Measurements from ENCODE around the gene DSCAML1. TPM values are rescaled to one million over a fixed set of nuclear protein-coding genes. Genes with fewer than 3 reads are reported as not detected.

Gene DSCAML1
- total and polyA plus RNA-seq, 10 of the 15 experiments (the other 5 are each of a cell fraction or from before 2014, with no cell fraction given) = 0.03 to 0.18 (median 0.06) TPM; not detected in 1

DNA sequence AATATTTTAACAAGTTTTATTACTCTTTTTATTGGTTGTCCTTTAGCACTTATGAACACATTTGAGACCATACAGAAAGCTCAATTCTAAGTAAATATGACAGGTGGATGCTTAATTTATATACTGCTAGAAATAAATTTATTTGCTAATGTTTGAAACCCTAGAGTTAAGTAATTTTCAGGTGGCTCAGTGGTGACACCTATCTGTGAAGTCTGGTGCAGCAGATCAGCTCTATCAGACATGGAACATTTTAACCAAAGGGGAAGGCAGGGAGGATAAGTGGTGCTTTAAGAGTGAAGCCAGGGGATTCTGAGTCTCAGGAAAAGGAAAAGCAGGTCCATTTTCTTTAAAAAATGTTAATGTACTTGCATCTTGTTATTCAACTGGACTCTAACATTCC, 175.8 kb downstream of the DSCAML1 start (continued):
- TF ChIP-seq, protein P1, sequence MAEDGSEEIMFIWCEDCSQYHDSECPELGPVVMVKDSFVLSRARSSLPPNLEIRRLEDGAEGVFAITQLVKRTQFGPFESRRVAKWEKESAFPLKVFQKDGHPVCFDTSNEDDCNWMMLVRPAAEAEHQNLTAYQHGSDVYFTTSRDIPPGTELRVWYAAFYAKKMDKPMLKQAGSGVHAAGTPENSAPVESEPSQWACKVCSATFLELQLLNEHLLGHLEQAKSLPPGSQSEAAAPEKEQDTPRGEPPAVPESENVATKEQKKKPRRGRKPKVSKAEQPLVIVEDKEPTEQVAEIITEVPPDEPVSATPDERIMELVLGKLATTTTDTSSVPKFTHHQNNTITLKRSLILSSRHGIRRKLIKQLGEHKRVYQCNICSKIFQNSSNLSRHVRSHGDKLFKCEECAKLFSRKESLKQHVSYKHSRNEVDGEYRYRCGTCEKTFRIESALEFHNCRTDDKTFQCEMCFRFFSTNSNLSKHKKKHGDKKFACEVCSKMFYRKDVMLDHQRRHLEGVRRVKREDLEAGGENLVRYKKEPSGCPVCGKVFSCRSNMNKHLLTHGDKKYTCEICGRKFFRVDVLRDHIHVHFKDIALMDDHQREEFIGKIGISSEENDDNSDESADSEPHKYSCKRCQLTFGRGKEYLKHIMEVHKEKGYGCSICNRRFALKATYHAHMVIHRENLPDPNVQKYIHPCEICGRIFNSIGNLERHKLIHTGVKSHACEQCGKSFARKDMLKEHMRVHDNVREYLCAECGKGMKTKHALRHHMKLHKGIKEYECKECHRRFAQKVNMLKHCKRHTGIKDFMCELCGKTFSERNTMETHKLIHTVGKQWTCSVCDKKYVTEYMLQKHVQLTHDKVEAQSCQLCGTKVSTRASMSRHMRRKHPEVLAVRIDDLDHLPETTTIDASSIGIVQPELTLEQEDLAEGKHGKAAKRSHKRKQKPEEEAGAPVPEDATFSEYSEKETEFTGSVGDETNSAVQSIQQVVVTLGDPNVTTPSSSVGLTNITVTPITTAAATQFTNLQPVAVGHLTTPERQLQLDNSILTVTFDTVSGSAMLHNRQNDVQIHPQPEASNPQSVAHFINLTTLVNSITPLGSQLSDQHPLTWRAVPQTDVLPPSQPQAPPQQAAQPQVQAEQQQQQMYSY (CRISPR knock-in tag; IDR thresholded peaks at IDR 0.05) = no peak
- TF ChIP-seq LARP7 (IDR thresholded peaks at IDR 0.05) = no peak
- TF ChIP-seq, protein P2, sequence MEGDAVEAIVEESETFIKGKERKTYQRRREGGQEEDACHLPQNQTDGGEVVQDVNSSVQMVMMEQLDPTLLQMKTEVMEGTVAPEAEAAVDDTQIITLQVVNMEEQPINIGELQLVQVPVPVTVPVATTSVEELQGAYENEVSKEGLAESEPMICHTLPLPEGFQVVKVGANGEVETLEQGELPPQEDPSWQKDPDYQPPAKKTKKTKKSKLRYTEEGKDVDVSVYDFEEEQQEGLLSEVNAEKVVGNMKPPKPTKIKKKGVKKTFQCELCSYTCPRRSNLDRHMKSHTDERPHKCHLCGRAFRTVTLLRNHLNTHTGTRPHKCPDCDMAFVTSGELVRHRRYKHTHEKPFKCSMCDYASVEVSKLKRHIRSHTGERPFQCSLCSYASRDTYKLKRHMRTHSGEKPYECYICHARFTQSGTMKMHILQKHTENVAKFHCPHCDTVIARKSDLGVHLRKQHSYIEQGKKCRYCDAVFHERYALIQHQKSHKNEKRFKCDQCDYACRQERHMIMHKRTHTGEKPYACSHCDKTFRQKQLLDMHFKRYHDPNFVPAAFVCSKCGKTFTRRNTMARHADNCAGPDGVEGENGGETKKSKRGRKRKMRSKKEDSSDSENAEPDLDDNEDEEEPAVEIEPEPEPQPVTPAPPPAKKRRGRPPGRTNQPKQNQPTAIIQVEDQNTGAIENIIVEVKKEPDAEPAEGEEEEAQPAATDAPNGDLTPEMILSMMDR (IDR thresholded peaks at IDR 0.05 in 2 of 3, conservative IDR thresholded peaks at IDR 0.05 in 1 of 3; ENCODE audit: control insufficient read depth in 2 of 3, extremely low read depth in 1 of 3, insufficient read depth in 1 of 3, low read depth in 3 of 3, low read length in 3 of 3) = peak; percentile 37 to 68 (median 65)
- TF ChIP-seq, protein P3, sequence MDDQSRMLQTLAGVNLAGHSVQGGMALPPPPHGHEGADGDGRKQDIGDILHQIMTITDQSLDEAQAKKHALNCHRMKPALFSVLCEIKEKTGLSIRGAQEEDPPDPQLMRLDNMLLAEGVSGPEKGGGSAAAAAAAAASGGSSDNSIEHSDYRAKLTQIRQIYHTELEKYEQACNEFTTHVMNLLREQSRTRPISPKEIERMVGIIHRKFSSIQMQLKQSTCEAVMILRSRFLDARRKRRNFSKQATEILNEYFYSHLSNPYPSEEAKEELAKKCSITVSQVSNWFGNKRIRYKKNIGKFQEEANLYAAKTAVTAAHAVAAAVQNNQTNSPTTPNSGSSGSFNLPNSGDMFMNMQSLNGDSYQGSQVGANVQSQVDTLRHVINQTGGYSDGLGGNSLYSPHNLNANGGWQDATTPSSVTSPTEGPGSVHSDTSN (IDR thresholded peaks at IDR 0.05; ENCODE audit: insufficient replicate concordance, low read depth, low read length) = no peak
- TF ChIP-seq TARDBP (IDR thresholded peaks at IDR 0.05; ENCODE audit: borderline replicate concordance) = no peak
- TF ChIP-seq CEBPB (IDR thresholded peaks at IDR 0.05; ENCODE audit: borderline replicate concordance in 1 of 2, low read depth in 2 of 2, low read length in 2 of 2) = no peak
- peak; percentile 44 for TF ChIP-seq RAD21 (IDR thresholded peaks at IDR 0.05; ENCODE audit: insufficient read depth, low read depth, low read length)
- TF ChIP-seq YBX1 (IDR thresholded peaks at IDR 0.05) = no peak
- TF ChIP-seq SMC3 (IDR thresholded peaks at IDR 0.05; ENCODE audit: borderline replicate concordance, low read length) = peak; percentile 30; the same call in 1 of the 2 replicates

Data from GM12878 (cell line).